H1 (cell line): ENCODE results near the gene FAF2. TPM values are rescaled to one million over a fixed set of nuclear protein-coding genes. Genes with fewer than 3 reads are reported as not detected.

ENCODE experiments used
- ATF3 ChIP-seq: IDR thresholded peaks from 2 replicates; pipeline ENCODE4 v1.6.1; 2011; ENCODE audit warnings: low read depth, mild to moderate bottlenecking, low read length; ENCODE audit not compliant: insufficient read depth
- EP300 ChIP-seq, 2 experiments: IDR thresholded peaks; 1 replicate in 1 of 2; 2 replicates in 1 of 2; pipeline ENCODE4 v1.6.1; 2011 to 2012; ENCODE audit warnings: low read depth in 2 of 2, low read length in 2 of 2, mild to moderate bottlenecking in 2 of 2, borderline replicate concordance in 1 of 2, inconsistent platforms in 1 of 2, moderate library complexity in 1 of 2
- SRF ChIP-seq: IDR thresholded peaks from 2 replicates; pipeline ENCODE4 v1.6.1; 2011; ENCODE audit warnings: mild to moderate bottlenecking, low read depth, low read length, moderate library complexity
- SUZ12 ChIP-seq: fragments of 200-600 bp; sonication (generic); IDR thresholded peaks from 2 replicates; pipeline ENCODE4 v1.6.1; 2012; ENCODE audit warnings: mild to moderate bottlenecking, inconsistent platforms, low read length, moderate library complexity, mixed read lengths
- polyA plus RNA-seq, 7 experiments: library from polyadenylated mRNA; depleted of rRNA in 3 of 7; stranded (reverse) in 5 of 7; unstranded in 2 of 7; fragments of >200 nt in 5 of 7; fragments of 200-250 nt in 2 of 7; gene quantifications; 1 replicate in 5 of 7; 2 replicates in 1 of 7; 4 replicates in 1 of 7; pipeline versions ENCODE4 v1.2.1 to v1.2.3, GENCODE V29; 2011 to 2013; ENCODE audit warnings: missing spikeins in 2 of 7, mixed read lengths in 2 of 7
- total RNA-seq: library from RNA; stranded (reverse); fragmentation: NEBNext Ultra II Directional; extraction: Animal tissue kit (Norgen Biotek cat#: 25700); gene quantifications from 2 replicates; pipeline ENCODE4 v1.2.1, GENCODE V29; 2021

The FAF2 gene
- total and polyA plus RNA-seq, 2 of the 8 experiments (the other 6 are each of a cell fraction or from before 2014, with no cell fraction given): 20.8 to 35.8 TPM

DNA sequence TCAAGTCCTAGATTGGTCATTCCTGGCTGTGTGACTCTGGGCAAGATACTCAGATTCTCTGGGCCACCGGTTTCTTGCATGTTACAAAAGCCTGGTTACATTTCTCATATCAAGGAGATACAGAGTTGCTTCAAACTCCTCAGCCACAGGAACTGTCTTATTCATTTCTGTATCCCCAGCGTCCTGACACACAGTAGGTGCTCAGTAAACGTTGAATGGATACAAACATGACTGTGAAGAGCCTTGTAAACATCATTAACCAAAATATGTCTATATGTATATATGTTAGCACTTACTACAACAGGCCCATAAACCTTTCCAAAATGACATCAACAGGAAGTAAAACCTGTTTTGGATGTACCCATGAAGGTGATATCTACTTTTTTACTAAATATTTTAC, 33.5 kb upstream of the FAF2 start (continued):
- TF ChIP-seq EP300 (IDR thresholded peaks at IDR 0.05; ENCODE audit: borderline replicate concordance in 1 of 2, low read depth in 2 of 2, low read length in 2 of 2): no peak
- no peak for TF ChIP-seq ATF3
- TF ChIP-seq SUZ12: no peak
- TF ChIP-seq SRF: no peak
